ENCODE results near the gene ETV3.

ETV3 gene

DNA sequence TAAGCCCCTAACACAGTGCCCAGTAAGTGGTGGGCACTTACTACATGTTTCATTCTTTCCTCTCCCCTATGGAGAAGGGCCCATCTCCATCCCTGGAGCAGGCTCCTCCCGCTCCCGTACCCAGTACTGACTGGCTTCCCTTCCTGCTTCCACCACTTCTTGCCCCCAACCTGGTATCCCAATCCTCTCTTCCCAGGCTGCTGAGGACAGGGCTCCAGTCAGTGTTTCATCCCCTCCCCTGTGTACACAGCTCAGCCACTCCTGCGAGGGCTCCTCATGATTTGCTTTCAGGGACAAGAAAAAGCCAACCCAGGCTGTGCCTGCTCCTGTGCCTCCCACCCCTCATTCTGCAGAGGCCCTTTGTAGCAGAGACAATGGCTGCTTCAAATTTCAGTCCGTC lies 20.8 kb upstream of the ETV3 start:
- TF ChIP-seq CTBP1 (IDR thresholded peaks at IDR 0.05; ENCODE audit: borderline replicate concordance) (no peak), FOXK2 (IDR thresholded peaks at IDR 0.05) (no peak), BHLHE40 (IDR thresholded peaks at IDR 0.05; ENCODE audit: borderline replicate concordance) (no peak)
- CTCF ChIA-PET: interaction anchor here (5.7 kb wide), 1 partner anchor 69 kb away, joined by 127 read pairs; no protein-coding TSS in a partner anchor

DNA sequence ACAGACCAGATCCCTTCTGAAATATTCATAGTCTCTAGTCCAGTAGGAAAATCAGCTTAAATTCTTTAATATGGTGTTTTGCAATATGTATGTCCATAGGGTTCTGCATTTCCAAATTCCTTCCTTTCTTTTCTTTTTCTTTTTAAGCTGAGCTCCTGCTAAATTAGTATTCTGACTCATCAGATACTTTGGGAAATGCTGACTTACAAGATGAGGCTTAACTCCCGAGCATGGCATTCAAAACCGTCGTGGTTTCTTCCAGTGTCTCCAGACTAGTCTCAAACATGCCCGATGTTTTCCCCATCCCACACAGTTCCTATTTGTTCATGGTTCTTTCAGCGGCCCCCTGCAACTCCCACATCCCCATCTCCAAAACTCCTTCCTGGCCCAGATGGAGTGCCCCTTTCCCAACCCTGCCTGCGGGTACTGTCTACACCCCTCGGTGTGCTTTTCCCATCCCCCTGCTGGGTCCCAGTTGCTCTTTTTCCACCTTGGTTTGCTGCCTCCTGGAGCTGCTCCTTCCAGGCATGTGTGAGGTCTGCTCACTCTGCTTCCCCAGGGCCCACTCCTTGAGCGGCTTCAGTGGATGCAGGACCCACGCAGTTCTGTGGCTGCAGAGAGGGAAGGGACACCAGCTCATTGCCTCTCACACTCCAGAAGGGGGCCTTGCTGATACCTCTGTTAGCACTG lies 19.5 kb upstream of the ETV3 start:
- ChIA-PET POLR2A (interaction anchor here (0.7 to 3.3 kb wide), 3 partner anchors 18 to 352 kb away, joined by 3 to 15 read pairs (median 8); no protein-coding TSS in a partner anchor), CTCF (interaction anchor here (0.6 to 5.7 kb wide), 6 partner anchors 9 to 228 kb away, joined by 3 to 127 read pairs (median 3); no protein-coding TSS in a partner anchor)
- TF ChIP-seq BHLHE40 (IDR thresholded peaks at IDR 0.05; ENCODE audit: borderline replicate concordance) (no peak), ARNT (IDR thresholded peaks at IDR 0.05) (no peak), FOXM1 (IDR thresholded peaks at IDR 0.05; ENCODE audit: borderline replicate concordance) (no peak), HDGF (IDR thresholded peaks at IDR 0.05; ENCODE audit: borderline replicate concordance) (no peak), ZNF384 (IDR thresholded peaks at IDR 0.05) (no peak), FOXA1 (IDR thresholded peaks at IDR 0.05) (no peak)
- DNase-seq (ENCODE audit: extremely low spot score): no peak

More for the DNA sequence above, 20.8 kb upstream of the ETV3 start:
- POLR2A ChIA-PET: no interaction called here
- no peak for DNase-seq (ENCODE audit: extremely low spot score)

DNA sequence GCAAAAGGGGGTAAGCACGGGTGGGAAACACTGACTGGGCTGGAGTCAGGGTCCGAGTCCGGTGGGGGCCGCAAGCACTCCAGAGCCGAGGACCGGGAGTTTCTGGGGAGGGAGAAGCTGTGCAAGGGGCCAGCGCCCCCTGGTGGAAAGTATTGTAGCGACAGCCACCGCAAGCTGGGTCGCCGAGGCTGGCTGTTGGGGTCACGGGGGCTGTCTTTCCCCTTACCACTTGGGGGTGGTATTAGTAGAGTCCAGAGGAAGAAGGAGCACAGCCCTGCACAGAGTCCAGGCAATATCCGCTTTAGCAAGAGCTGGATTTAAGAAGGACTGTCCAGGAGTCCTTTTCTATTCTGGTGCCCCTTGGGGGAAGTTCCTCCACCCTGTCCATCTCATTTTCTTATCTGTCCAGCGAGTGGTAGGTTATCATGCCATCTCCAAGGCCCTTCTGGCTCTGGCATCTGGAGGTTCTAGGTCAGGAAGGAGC lies 17.9 kb upstream of the ETV3 start:
- peak; percentile 89 for DNase-seq (ENCODE audit: extremely low spot score)
- ChIA-PET POLR2A (interaction anchor here (1.3 to 3.3 kb wide), 3 partner anchors 18 to 69 kb away, joined by 4 to 22 read pairs (median 15); partner anchors contain the start of gene ETV3), CTCF (interaction anchor here (0.5 to 5.7 kb wide), 22 partner anchors 8 to 1796 kb away, joined by 3 to 127 read pairs (median 4); partner anchors contain the start of gene ETV3)
- TF ChIP-seq FOXM1 (IDR thresholded peaks at IDR 0.05; ENCODE audit: borderline replicate concordance): 0 out of 2 replicates have a peak, but pooled peaks have one; percentile 37
- TF ChIP-seq CTBP1 (IDR thresholded peaks at IDR 0.05; ENCODE audit: borderline replicate concordance): no peak

DNA sequence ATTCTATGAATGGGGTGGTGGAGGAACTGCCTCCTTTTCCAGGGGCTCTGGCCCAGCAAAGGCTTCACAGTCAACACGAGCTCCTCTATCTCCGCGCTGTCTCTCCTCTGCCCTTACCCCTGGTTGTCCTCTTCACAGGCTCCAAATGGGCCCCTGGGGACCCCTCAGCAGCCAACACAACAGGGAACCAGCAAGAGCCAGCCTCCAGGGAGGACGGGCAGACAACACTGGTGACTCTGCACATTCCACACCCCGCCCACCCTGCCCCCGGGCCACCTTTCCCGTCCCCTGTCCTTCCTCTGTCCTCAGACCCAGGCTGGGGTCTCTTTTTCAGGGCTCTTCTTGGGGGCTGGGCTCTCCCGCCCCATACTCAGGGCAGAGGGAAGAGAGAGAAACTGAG lies 17.5 kb upstream of the ETV3 start:
- ChIA-PET POLR2A (interaction anchor here (1.3 to 3.3 kb wide), 3 partner anchors 18 to 68 kb away, joined by 4 to 22 read pairs (median 15); partner anchors contain the start of gene ETV3), CTCF (interaction anchor here (0.6 to 5.7 kb wide), 20 partner anchors 8 to 583 kb away, joined by 3 to 127 read pairs (median 4); partner anchors contain the start of gene ETV3)
- TF ChIP-seq FOXA1 (IDR thresholded peaks at IDR 0.05) (no peak), HDGF (IDR thresholded peaks at IDR 0.05; ENCODE audit: borderline replicate concordance) (no peak)
- DNase-seq (ENCODE audit: extremely low spot score): no peak

DNA sequence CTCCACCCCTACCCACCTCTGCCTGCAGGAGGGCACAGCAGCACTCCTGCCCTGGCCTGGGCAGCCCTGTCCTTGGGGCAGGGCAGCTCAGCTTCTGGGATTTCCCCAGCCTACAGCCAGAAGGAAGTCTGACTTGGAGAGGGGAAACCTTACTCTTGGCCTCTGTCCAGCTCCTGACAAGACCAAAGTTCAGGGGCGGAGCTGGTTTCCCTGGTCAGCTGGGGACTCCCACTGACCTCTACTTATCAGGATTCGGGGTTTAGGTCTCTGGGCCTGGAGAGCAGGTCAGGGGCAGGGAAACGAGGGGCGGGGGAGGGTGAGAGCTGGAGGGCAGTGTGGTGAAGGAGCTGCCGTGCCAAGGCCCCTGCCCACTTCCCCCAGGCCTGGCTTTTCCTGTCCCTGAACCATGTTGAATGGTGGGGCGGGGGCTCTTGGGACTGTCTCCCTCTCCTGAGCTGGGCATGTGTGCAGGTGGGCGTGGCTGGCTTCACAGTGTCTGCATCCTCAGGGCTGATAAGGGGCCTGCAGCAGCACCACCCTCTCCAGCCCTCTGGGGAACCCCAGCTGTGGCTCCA lies 16.8 kb upstream of the ETV3 start:
- ChIA-PET CTCF (interaction anchor here (0.6 to 5.7 kb wide), 11 partner anchors 12 to 583 kb away, joined by 3 to 127 read pairs (median 4); no protein-coding TSS in a partner anchor), POLR2A (interaction anchor here (0.8 to 3.3 kb wide), 3 partner anchors 14 to 65 kb away, joined by 4 to 22 read pairs (median 15); partner anchors contain the start of gene ETV3)
- no peak for DNase-seq (ENCODE audit: extremely low spot score)
- TF ChIP-seq ARNT (IDR thresholded peaks at IDR 0.05) (no peak), FOXK2 (IDR thresholded peaks at IDR 0.05) (no peak), FOXA1 (IDR thresholded peaks at IDR 0.05) (no peak), L3MBTL2 (conservative IDR thresholded peaks at IDR 0.05) (no peak), TARDBP (IDR thresholded peaks at IDR 0.05) (no peak), BHLHE40 (IDR thresholded peaks at IDR 0.05; ENCODE audit: borderline replicate concordance) (no peak), ELF4 (IDR thresholded peaks at IDR 0.05) (no peak), LEF1 (IDR thresholded peaks at IDR 0.05; ENCODE audit: borderline replicate concordance) (no peak), HDGF (IDR thresholded peaks at IDR 0.05; ENCODE audit: borderline replicate concordance) (no peak), NFRKB (IDR thresholded peaks at IDR 0.05) (no peak), CTBP1 (IDR thresholded peaks at IDR 0.05; ENCODE audit: borderline replicate concordance) (no peak), ZNF384 (IDR thresholded peaks at IDR 0.05) (no peak), SUZ12 (IDR thresholded peaks at IDR 0.05) (no peak), SP1 (IDR thresholded peaks at IDR 0.05) (no peak), FOXM1 (IDR thresholded peaks at IDR 0.05; ENCODE audit: borderline replicate concordance) (no peak)
- TF ChIP-seq, protein P1, sequence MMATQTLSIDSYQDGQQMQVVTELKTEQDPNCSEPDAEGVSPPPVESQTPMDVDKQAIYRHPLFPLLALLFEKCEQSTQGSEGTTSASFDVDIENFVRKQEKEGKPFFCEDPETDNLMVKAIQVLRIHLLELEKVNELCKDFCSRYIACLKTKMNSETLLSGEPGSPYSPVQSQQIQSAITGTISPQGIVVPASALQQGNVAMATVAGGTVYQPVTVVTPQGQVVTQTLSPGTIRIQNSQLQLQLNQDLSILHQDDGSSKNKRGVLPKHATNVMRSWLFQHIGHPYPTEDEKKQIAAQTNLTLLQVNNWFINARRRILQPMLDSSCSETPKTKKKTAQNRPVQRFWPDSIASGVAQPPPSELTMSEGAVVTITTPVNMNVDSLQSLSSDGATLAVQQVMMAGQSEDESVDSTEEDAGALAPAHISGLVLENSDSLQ (IDR thresholded peaks at IDR 0.05): no peak

DNA sequence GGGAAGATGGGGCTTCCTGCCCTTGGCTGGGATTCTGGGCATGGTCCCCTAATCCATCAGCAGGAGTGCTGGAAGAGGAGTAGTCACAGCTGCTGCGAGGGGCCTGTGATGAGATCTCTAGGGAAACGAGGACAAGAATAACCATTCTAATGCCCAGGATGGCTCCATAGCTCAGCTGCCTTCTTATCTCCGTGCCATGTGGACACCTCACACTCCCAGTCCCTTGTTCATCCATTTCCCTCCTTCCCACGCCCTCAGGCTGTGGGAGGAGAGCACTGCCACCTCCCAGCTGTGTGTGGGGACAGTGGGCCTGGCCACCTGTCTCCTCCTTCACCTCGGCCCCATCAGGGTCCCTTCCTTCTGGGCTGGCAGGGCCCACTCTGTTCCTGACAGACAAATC lies 16.1 kb upstream of the ETV3 start:
- POLR2A ChIA-PET: interaction anchor here (0.8 to 3.2 kb wide), 2 partner anchors 13 to 16 kb away, joined by 4 to 22 read pairs; partner anchors contain the start of gene ETV3
- CTCF ChIA-PET: interaction anchor here (2.2 to 5.7 kb wide), 2 partner anchors 17 to 65 kb away, joined by 7 to 127 read pairs; no protein-coding TSS in a partner anchor
- DNase-seq (ENCODE audit: extremely low spot score): no peak
- TF ChIP-seq NFRKB (IDR thresholded peaks at IDR 0.05) (no peak), L3MBTL2 (conservative IDR thresholded peaks at IDR 0.05) (no peak), CTBP1 (IDR thresholded peaks at IDR 0.05; ENCODE audit: borderline replicate concordance) (no peak), SP1 (IDR thresholded peaks at IDR 0.05) (no peak), FOXM1 (IDR thresholded peaks at IDR 0.05; ENCODE audit: borderline replicate concordance) (no peak), FOXA1 (IDR thresholded peaks at IDR 0.05) (no peak), TARDBP (IDR thresholded peaks at IDR 0.05) (no peak), ELF4 (IDR thresholded peaks at IDR 0.05) (no peak)

DNA sequence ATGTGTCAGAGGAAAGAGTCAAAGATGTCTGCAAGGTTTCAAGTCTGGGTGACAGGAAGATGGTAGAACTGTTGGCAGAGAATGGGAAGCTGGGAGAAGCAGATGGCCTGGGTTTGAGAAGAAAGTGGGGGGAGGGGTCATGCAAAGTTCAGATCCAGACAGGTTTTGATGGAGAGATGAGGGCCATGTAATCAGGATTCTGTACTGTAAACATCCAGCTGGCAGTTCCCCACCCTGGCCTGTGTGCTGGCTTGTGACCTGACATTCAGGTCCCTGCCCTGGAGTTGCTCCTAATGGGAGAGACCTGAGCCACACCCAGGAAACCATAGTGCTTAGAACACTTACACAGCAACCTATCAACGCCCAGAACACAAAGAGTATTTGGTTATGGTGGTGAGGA lies 15.6 kb upstream of the ETV3 start:
- ChIA-PET CTCF (interaction anchor here (4.5 to 5.7 kb wide), 2 partner anchors 63 to 64 kb away, joined by 37 to 127 read pairs; no protein-coding TSS in a partner anchor), POLR2A (interaction anchor here (3.2 kb wide), 1 partner anchor 16 kb away, joined by 22 read pairs; the partner anchor contains the start of gene ETV3)
- TF ChIP-seq, protein P1 (IDR thresholded peaks at IDR 0.05): no peak
- TF ChIP-seq L3MBTL2 (conservative IDR thresholded peaks at IDR 0.05) (no peak), FOXK2 (IDR thresholded peaks at IDR 0.05) (no peak), BHLHE40 (IDR thresholded peaks at IDR 0.05; ENCODE audit: borderline replicate concordance) (no peak), ELF4 (IDR thresholded peaks at IDR 0.05) (no peak), ARNT (IDR thresholded peaks at IDR 0.05) (no peak), NFRKB (IDR thresholded peaks at IDR 0.05) (no peak), FOXM1 (IDR thresholded peaks at IDR 0.05; ENCODE audit: borderline replicate concordance) (no peak), ZNF384 (IDR thresholded peaks at IDR 0.05) (no peak), LEF1 (IDR thresholded peaks at IDR 0.05; ENCODE audit: borderline replicate concordance) (no peak), TARDBP (IDR thresholded peaks at IDR 0.05) (no peak), HDGF (IDR thresholded peaks at IDR 0.05; ENCODE audit: borderline replicate concordance) (no peak), CTBP1 (IDR thresholded peaks at IDR 0.05; ENCODE audit: borderline replicate concordance) (no peak), SUZ12 (IDR thresholded peaks at IDR 0.05) (no peak), SP1 (IDR thresholded peaks at IDR 0.05) (no peak), FOXA1 (IDR thresholded peaks at IDR 0.05) (no peak)

More for the DNA sequence above, 15.6 kb upstream of the ETV3 start:
- no peak for DNase-seq (ENCODE audit: extremely low spot score)

All from HEK293T (cell line).